Nephron (organoid): Measurements from ENCODE around the gene AAGAB.
"Not testable (repeated sequence)": the region's sequence is repeated elsewhere in the genome, so short reads cannot be mapped to it uniquely, and the experiment has no call there.

ENCODE experiments used
- H3K27ac Mint-ChIP-seq, 3 experiments: 2 replicates each; pipeline ENCODE4 v1.8.0; 2020; ENCODE audit warnings: mixed read lengths in 3 of 3, mild to moderate bottlenecking in 2 of 3, moderate library complexity in 1 of 3
- H3K27me3 Mint-ChIP-seq: 2 replicates; pipeline ENCODE4 v1.8.0; 2021; ENCODE audit warnings: low read depth, mild to moderate bottlenecking, moderate library complexity, mixed read lengths
- H3K36me3 Mint-ChIP-seq: 2 replicates; pipeline ENCODE4 v1.8.0; 2020; ENCODE audit warnings: low read depth, mixed read lengths
- H3K4me1 Mint-ChIP-seq: 2 replicates; pipeline ENCODE4 v1.8.0; 2020; ENCODE audit warnings: mixed read lengths
- H3K4me3 Mint-ChIP-seq, 3 experiments: 2 replicates each; pipeline ENCODE4 v1.8.0; 2020; ENCODE audit warnings: mild to moderate bottlenecking in 3 of 3, mixed read lengths in 3 of 3, moderate library complexity in 2 of 3
- H3K9me3 Mint-ChIP-seq: 2 replicates; pipeline ENCODE4 v1.8.0; 2020; ENCODE audit warnings: mixed read lengths
- CTCF ChIP-seq, 3 experiments: fragments of 200-600 bp; sonication (generic); IDR thresholded peaks; one replicate each; pipeline ENCODE4 v1.5.0; 2021; ENCODE audit warnings: antibody characterized with exemption in 3 of 3; ENCODE audit not compliant: unreplicated experiment in 3 of 3

AAGAB gene

DNA sequence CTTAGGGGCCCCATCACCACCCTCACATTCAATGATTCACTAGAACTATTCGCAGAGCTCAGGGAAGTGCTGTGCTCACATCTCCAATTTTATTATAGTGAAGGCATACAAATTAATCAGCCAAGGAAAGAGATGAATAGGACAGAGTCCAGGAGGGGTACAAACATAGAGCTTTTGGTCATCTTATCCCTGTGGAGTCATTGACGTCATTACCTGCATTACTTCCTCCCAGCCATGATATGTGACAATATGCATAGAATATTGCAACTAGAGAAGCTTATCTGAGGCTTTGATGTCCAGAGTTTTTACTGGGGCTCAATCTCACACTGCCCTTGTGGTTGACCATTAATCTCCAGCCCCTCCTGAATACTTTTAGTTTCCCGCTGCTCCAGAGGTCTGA, 1.6 kb upstream of the AAGAB start:
- TF ChIP-seq CTCF (IDR thresholded peaks at IDR 0.05; ENCODE audit: unreplicated experiment in 3 of 3): no peak

DNA sequence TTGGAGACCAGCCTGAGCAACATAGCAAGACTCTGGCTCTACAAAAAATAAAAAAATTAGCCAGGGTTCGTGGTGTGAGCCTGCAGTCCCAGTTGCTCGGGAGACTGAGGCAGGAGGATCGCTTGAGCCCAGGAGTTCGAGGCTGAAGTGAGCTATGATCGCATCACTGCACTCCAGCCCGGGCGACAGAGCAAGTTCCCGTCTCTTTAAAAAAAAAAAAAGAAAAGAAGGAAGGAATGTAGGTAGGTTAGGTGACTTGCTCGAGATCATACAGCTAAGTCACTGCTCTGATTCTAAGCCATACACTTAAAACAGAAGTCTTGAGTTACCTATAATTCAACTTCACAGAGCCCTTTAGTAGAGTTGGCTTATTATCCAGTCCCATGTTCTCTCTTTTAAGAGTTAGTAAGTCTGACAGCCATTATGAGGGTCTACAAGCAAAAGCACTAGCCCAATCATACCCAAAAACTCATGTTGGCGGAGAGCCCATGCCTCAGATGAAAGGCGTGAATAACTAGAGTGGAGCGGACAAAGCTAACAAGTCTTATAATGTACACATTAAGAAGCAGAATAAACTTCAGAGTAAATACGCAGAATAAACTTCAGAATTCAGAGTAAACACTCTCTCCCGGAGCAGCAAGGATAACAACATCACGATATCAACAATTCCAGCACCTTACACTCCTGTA, 768 bp downstream of the AAGAB start:
- Mint-ChIP-seq H3K4me3 (peak overlapping the region; percentile 97 to 98 (median 97)), H3K4me1 (peaks cover 17% of the 10 kb centered on the region), H3K36me3 (no peaks in the 10 kb centered on the region), H3K27ac (peak overlapping the region; percentile 68 to 95 (median 86)), H3K27me3 (peaks cover 7% of the 10 kb centered on the region), H3K9me3 (no peaks in the 10 kb centered on the region)
- TF ChIP-seq CTCF (IDR thresholded peaks at IDR 0.05; ENCODE audit: unreplicated experiment in 3 of 3): no peak

More for the DNA sequence above, 1.6 kb upstream of the AAGAB start:
- H3K27me3 Mint-ChIP-seq: peaks cover 7% of the 10 kb centered on the region
- peaks cover 17% of the 10 kb centered on the region for H3K4me1 Mint-ChIP-seq
- peak overlapping the region; percentile 78 to 98 (median 97) for H3K4me3 Mint-ChIP-seq
- no peaks in the 10 kb centered on the region for H3K36me3 Mint-ChIP-seq
- peak overlapping the region in 1 of 3 experiments; percentile 8 for H3K27ac Mint-ChIP-seq
- H3K9me3 Mint-ChIP-seq: no peaks in the 10 kb centered on the region

DNA sequence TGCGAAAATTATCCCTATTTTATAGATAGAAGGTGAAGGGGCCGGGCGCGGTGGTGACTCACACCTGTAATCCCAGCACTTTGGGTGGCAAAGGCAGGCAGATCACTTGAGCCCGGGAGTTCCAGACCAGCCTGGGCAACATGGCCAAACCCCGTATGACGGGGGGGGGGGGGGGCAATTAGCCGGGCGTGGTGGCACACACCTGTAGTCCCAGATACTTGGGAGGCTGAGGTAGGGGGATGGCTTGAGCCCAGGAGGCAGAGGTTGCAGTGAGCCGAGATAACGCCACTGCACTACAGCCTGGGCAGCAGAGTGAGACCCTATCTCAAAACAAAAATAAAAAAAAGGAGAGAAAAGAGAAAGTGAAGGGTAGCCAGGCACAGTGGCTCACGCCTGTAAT, 1.4 kb downstream of the AAGAB start:
- Mint-ChIP-seq H3K9me3 (no peaks in the 10 kb centered on the region), H3K4me3 (peak overlapping the region; percentile 97 to 98 (median 97)), H3K36me3 (peaks cover 2% of the 10 kb centered on the region), H3K4me1 (peaks cover 17% of the 10 kb centered on the region), H3K27me3 (peaks cover 7% of the 10 kb centered on the region), H3K27ac (no peak overlapping the region)
- TF ChIP-seq CTCF (IDR thresholded peaks at IDR 0.05; ENCODE audit: unreplicated experiment in 3 of 3): no peak

- peaks cover 17% of the 10 kb centered on the region for H3K4me1 Mint-ChIP-seq
These were observed 3.1 kb downstream of the AAGAB start for GRCh38 chr15:67251318-67251717.

DNA sequence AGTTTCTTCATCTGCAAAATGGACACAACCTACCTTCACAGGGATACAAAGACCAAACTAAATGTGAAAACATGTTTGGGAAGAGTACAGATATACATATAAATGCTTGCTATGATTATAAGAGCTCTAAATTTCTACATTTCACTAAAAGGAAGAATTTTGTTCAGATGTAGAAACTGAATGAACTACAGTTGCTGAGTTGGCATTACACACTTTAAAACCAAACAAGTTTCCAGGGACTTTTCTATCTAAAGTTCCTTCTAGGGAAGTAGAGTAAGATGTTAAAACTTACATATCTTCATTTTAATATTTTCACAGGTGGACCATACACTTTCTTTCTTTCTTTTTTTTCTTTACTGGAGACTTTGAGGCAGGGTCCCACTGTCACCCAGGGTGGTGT, 4.6 kb downstream of the AAGAB start:
- TF ChIP-seq CTCF (IDR thresholded peaks at IDR 0.05; ENCODE audit: unreplicated experiment in 3 of 3): no peak
- H3K4me3 Mint-ChIP-seq: no peak overlapping the region
- H3K36me3 Mint-ChIP-seq: peaks cover 23% of the 10 kb centered on the region
- H3K9me3 Mint-ChIP-seq: peaks cover 2% of the 10 kb centered on the region
- peaks cover 14% of the 10 kb centered on the region for H3K4me1 Mint-ChIP-seq
- H3K27me3 Mint-ChIP-seq: peaks cover 3% of the 10 kb centered on the region
- no peak overlapping the region for H3K27ac Mint-ChIP-seq

More at GRCh38 chr15:67251318-67251717, 3.1 kb downstream of the AAGAB start:
- peaks cover 7% of the 10 kb centered on the region for H3K27me3 Mint-ChIP-seq
- H3K36me3 Mint-ChIP-seq: peaks cover 10% of the 10 kb centered on the region
- H3K4me3 Mint-ChIP-seq: peak overlapping the region in 1 of 3 experiments; percentile 66
- TF ChIP-seq CTCF (IDR thresholded peaks at IDR 0.05; ENCODE audit: unreplicated experiment in 3 of 3): no peak
- H3K27ac Mint-ChIP-seq: no peak overlapping the region
- H3K9me3 Mint-ChIP-seq: peaks cover 2% of the 10 kb centered on the region

DNA sequence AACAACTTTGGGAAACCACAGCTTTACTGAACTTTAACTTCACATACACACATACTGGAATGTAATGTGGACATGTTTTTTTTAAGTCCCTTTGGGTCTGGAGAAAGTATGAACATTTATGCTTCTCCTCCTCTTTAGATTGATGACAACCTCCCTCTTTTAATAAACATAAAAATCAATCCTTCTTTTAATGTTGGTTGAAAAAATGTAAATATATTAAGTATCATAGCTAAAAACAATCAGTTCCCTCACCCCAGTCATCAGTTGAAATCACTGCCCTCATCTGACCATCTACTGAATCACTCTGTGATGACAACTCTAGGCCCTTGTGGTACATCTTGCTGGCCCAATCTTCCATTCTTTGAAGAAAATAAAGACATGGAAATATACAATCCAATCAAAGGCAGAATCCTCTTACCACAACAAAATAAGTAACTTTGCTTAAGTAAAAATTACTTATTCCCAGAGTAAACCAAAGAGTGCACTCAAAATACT, 6.4 kb downstream of the AAGAB start:
- Mint-ChIP-seq H3K9me3 (peaks cover 2% of the 10 kb centered on the region), H3K27me3 (no peaks in the 10 kb centered on the region), H3K27ac (no peak overlapping the region), H3K36me3 (peaks cover 31% of the 10 kb centered on the region), H3K4me1 (peaks cover 9% of the 10 kb centered on the region), H3K4me3 (no peak overlapping the region)
- no peak for TF ChIP-seq CTCF (IDR thresholded peaks at IDR 0.05; ENCODE audit: unreplicated experiment in 3 of 3)

GRCh38 chr15:67246606-67247005, 7.9 kb downstream of the AAGAB start:
- not testable (repeated sequence) for H3K4me3 Mint-ChIP-seq, H3K4me1 Mint-ChIP-seq, H3K27ac Mint-ChIP-seq, H3K27me3 Mint-ChIP-seq, H3K9me3 Mint-ChIP-seq
- peaks cover 31% of the 10 kb centered on the region for H3K36me3 Mint-ChIP-seq
